Esophagus mucosa (tissue), 1 donor: Measurements from ENCODE around the gene GPR4. TPM values are rescaled to one million over a fixed set of nuclear protein-coding genes. Genes with fewer than 3 reads are reported as not detected.
A peak's percentile ranks its signal among the peaks of the same experiment; 100 is the strongest.

ENCODE experiments used
- ATAC-seq: fragments of 200-7000 bp; cut with Tn5 transposase; one replicate; pipeline ENCODE4 v1.9.1; 2020
- total RNA-seq: library from RNA; stranded (reverse); gene quantifications from one replicate; pipeline ENCODE4 v1.2.4, GENCODE V29; 2023
- donor health status: DM: yes; HTN: yes; CAD: no.

The GPR4 gene
- total RNA-seq, 1 donor from 2014 or later = 0.56 TPM

GRCh38 chr19:45547211-45547770 lies 54.7 kb downstream of the GPR4 start:
- no peak for ATAC-seq

DNA sequence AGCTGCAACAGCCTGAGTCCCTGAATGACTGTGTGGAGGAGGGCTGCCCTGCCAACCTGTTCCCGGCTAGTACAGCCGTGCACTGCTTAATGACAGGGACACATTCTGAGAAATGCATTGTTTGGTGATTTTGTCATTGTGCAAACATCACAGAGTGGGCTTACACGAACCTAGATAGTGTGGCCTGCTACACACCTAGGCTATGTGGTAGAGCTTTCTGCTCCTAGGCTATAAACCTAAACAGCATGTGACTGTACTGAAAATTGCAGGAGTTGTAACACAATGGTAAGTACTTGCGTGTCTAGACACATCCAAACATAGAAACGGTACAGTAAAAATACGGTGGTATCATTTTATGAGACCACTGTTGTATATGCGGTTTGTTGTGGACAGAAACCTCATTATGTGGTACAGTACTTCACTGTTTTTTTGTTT lies 59.8 kb downstream of the GPR4 start:
- ATAC-seq = peak; percentile 56

Other genes starting within 250 kb of the GPR4 start
- gene ERCC2, start 231.6 kb downstream of the GPR4 start, total RNA-seq = 10.6 TPM
- 186 TPM for gene PPP1R13L, start 197.1 kb downstream of the GPR4 start, total RNA-seq
- gene POLR1G, start 195.6 kb downstream of the GPR4 start, total RNA-seq = 6.5 TPM
- gene ERCC1, start 178.3 kb downstream of the GPR4 start, total RNA-seq = 48.5 TPM
- gene FOSB, start 134.2 kb downstream of the GPR4 start, total RNA-seq = 2.5 TPM
- gene RTN2, start 105.2 kb downstream of the GPR4 start, total RNA-seq = 1.4 TPM
- 2.4 TPM for gene PPM1N, start 103.8 kb downstream of the GPR4 start, total RNA-seq
- 48.8 TPM for gene VASP, start 94.7 kb downstream of the GPR4 start, total RNA-seq
- gene OPA3, start 17.4 kb downstream of the GPR4 start, total RNA-seq = 10.0 TPM
- 85.4 TPM for gene EML2, start 37.2 kb upstream of the GPR4 start, total RNA-seq
- 0.16 TPM for gene GIPR, start 66.0 kb upstream of the GPR4 start, total RNA-seq
- 387 TPM for gene SNRPD2, start 89.7 kb upstream of the GPR4 start, total RNA-seq
- 5.7 TPM for gene QPCTL, start 90.5 kb upstream of the GPR4 start, total RNA-seq
- gene FBXO46, start 128.7 kb upstream of the GPR4 start, total RNA-seq = 30.3 TPM
- gene MEIOSIN, start 131.2 kb upstream of the GPR4 start, total RNA-seq = not detected
- 8.8 TPM for gene SIX5, start 167.0 kb upstream of the GPR4 start, total RNA-seq
- gene DMPK, start 180.3 kb upstream of the GPR4 start, total RNA-seq = 15.5 TPM
- gene DMWD, start 190.6 kb upstream of the GPR4 start, total RNA-seq = 17.4 TPM
- 0.12 TPM for gene RSPH6A, start 213.1 kb upstream of the GPR4 start, total RNA-seq